ENCODE results near the gene ZSWIM2.

ZSWIM2 gene

GRCh38 chr2:186882511-186883071 is 33.6 kb upstream of the ZSWIM2 start:
- no peak overlapping the region for H3K4me3 ChIP-seq
- TF ChIP-seq, protein P1, sequence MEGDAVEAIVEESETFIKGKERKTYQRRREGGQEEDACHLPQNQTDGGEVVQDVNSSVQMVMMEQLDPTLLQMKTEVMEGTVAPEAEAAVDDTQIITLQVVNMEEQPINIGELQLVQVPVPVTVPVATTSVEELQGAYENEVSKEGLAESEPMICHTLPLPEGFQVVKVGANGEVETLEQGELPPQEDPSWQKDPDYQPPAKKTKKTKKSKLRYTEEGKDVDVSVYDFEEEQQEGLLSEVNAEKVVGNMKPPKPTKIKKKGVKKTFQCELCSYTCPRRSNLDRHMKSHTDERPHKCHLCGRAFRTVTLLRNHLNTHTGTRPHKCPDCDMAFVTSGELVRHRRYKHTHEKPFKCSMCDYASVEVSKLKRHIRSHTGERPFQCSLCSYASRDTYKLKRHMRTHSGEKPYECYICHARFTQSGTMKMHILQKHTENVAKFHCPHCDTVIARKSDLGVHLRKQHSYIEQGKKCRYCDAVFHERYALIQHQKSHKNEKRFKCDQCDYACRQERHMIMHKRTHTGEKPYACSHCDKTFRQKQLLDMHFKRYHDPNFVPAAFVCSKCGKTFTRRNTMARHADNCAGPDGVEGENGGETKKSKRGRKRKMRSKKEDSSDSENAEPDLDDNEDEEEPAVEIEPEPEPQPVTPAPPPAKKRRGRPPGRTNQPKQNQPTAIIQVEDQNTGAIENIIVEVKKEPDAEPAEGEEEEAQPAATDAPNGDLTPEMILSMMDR (IDR thresholded peaks at IDR 0.05), result no peak
- intact Hi-C loops (cut with DNase I; ENCODE audit: low total_unique reads), result no loop called here
- no peaks in the 10 kb centered on the region for H3K36me3 ChIP-seq
- H3K9me3 ChIP-seq, result peaks cover 0 to 12% (median 0%) of the 10 kb centered on the region in 3 donors
- no peaks in the 10 kb centered on the region for H3K27me3 ChIP-seq
- H3K27ac ChIP-seq, result no peak overlapping the region
- DNase-seq, result no peak
- H3K4me1 ChIP-seq, result peaks cover 0 to 23% (median 14%) of the 10 kb centered on the region in 4 donors

DNA sequence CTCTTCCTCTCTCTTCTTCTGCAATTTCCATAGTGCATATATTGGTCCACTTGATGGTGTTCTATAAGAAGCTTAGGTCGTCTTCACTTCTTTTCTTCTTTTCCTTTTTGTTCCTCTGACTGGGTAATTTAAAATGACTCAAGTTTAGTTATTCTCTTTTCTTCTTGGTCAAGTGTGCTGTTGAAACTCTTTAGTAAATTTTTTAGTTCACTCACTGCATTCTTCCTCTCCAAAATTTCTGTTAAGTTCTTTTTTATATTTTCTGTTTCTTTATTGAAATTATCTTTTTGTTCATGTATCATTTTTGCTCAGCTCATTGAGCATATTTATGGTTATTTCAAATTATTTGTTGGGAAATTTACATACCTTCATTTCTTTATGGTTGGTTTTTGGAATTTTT is 32.7 kb upstream of the ZSWIM2 start:
- Histone ChIP-seq H3K27me3 (no peaks in the 10 kb centered on the region), H3K9me3 (peaks cover 0 to 12% (median 0%) of the 10 kb centered on the region in 3 donors), H3K4me1 (peaks cover 0 to 13% (median 7%) of the 10 kb centered on the region in 4 donors), H3K27ac (no peak overlapping the region), H3K36me3 (no peaks in the 10 kb centered on the region), H3K4me3 (no peak overlapping the region)
- DNase-seq, result no peak
- TF ChIP-seq, protein P1 (IDR thresholded peaks at IDR 0.05), result no peak
- intact Hi-C loops (cut with DNase I; ENCODE audit: low total_unique reads), result no loop called here

GRCh38 chr2:186879312-186879711 is 30.3 kb upstream of the ZSWIM2 start:
- no peak for DNase-seq
- Histone ChIP-seq H3K9me3 (peaks cover 0 to 12% (median 0%) of the 10 kb centered on the region in 3 donors), H3K4me1 (no peaks in the 10 kb centered on the region), H3K27me3 (no peaks in the 10 kb centered on the region), H3K36me3 (no peaks in the 10 kb centered on the region), H3K4me3 (no peak overlapping the region), H3K27ac (no peak overlapping the region)
- TF ChIP-seq, protein P1 (IDR thresholded peaks at IDR 0.05), result no peak
- intact Hi-C loops (cut with DNase I; ENCODE audit: low total_unique reads), result no loop called here

- intact Hi-C loops (cut with DNase I; ENCODE audit: low total_unique reads), result no loop called here
- no peaks in the 10 kb centered on the region for H3K4me1 ChIP-seq
- TF ChIP-seq, protein P1 (IDR thresholded peaks at IDR 0.05), result no peak
- no peak overlapping the region for H3K27ac ChIP-seq
- H3K36me3 ChIP-seq, result no peaks in the 10 kb centered on the region
- no peak for DNase-seq
- H3K9me3 ChIP-seq, result no peaks in the 10 kb centered on the region
- H3K27me3 ChIP-seq, result no peaks in the 10 kb centered on the region
- H3K4me3 ChIP-seq, result no peak overlapping the region
Observed at GRCh38 chr2:186874713-186875112, 25.7 kb upstream of the ZSWIM2 start.

DNA sequence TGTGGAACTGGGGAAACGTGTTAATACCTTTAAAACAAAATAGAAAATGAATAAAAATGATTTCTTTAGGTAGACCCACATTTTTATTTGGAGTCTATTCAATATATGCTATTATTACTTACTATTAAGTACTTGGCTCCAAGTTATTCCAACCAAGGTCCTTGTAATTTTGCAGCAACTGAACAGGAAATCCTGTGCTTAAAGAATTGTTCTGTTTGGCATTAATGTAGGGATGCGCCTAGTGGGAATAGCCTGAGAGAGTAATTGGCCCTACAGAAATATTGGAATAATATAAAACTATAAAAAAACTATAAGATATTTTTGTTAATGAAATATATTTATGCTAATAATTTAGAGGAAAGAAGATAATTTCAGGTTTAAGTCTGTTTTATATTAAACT is 22.9 kb upstream of the ZSWIM2 start:
- TF ChIP-seq, protein P1 (IDR thresholded peaks at IDR 0.05), result no peak
- no peak overlapping the region for H3K4me3 ChIP-seq
- no peak overlapping the region for H3K27ac ChIP-seq
- no peaks in the 10 kb centered on the region for H3K36me3 ChIP-seq
- no peak for DNase-seq
- no peaks in the 10 kb centered on the region for H3K27me3 ChIP-seq
- H3K4me1 ChIP-seq, result peaks cover 0 to 3% (median 0%) of the 10 kb centered on the region in 4 donors
- H3K9me3 ChIP-seq, result no peaks in the 10 kb centered on the region
- intact Hi-C loops (cut with DNase I; ENCODE audit: low total_unique reads), result no loop called here

DNA sequence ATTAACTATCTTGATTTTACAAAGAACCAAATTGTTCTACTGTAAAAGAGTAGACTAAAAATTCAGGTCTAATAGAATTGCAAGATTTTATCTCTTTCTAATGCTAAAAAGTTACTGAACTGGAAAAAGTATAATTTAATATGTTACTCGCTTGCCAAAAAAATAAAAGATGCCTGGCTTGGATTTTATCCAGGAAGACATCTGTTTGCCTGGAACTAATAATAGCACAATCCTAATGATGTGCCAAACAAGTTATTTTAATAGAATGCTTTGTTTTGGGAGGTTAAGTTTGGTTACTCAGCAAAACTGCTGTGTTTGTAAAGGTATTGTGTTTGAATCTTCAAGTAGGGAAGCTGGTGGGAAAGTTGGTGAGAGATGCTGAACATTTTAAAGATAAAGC is 19.4 kb upstream of the ZSWIM2 start:
- Histone ChIP-seq H3K27me3 (no peaks in the 10 kb centered on the region), H3K9me3 (no peaks in the 10 kb centered on the region), H3K36me3 (no peaks in the 10 kb centered on the region), H3K4me3 (no peak overlapping the region), H3K4me1 (peaks cover 0 to 3% (median 0%) of the 10 kb centered on the region in 4 donors), H3K27ac (no peak overlapping the region)
- intact Hi-C loops (cut with DNase I; ENCODE audit: low total_unique reads), result no loop called here
- TF ChIP-seq, protein P1 (IDR thresholded peaks at IDR 0.05), result no peak
- DNase-seq, result no peak

Measured in tibial artery (tissue), 4 donors.